Fibroblast of skin of abdomen (primary cell): ENCODE results near the gene SLC6A3.

ENCODE experiments used
- DNase-seq: peaks from one replicate; pipeline ENCODE4 v3.0.0-alpha.2; 2013

SLC6A3 gene

DNA sequence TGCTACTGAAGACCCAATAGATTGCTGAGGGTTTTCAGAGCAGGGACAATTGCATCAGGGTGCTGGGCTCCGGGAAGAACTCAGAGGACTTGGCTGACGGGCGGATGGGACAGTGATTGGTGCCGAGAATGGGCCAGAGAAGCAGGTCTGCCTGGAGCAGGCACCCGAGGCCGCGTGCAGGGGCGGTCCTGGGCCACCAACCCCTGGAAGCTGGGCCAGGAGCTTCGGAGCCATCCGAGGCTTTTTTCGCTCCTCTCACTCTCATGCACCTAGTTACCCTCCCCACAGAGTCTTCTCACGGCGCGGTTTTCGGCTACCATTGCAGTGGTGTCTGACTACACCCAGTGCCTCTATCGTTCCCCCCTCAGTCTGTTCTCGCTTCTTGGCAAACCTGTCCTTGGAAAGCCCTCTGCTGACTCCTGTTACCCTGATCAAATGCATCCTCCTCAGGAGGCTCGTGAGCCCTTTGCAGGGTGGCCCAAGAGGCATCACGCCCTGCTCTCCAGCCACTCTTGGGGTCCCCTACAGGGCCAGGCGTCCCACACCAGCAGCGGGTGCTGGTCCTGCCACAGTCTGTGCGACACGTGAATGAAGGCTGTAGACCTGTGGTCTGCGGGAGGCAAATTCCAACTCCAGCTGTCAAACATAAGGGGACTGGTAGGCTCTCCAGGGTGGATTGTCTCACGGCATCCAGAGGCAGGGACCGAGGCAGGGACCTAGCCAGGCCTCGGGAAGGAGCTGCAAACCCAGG is 99.2 kb downstream of the SLC6A3 start:
- DNase-seq = no peak

DNA sequence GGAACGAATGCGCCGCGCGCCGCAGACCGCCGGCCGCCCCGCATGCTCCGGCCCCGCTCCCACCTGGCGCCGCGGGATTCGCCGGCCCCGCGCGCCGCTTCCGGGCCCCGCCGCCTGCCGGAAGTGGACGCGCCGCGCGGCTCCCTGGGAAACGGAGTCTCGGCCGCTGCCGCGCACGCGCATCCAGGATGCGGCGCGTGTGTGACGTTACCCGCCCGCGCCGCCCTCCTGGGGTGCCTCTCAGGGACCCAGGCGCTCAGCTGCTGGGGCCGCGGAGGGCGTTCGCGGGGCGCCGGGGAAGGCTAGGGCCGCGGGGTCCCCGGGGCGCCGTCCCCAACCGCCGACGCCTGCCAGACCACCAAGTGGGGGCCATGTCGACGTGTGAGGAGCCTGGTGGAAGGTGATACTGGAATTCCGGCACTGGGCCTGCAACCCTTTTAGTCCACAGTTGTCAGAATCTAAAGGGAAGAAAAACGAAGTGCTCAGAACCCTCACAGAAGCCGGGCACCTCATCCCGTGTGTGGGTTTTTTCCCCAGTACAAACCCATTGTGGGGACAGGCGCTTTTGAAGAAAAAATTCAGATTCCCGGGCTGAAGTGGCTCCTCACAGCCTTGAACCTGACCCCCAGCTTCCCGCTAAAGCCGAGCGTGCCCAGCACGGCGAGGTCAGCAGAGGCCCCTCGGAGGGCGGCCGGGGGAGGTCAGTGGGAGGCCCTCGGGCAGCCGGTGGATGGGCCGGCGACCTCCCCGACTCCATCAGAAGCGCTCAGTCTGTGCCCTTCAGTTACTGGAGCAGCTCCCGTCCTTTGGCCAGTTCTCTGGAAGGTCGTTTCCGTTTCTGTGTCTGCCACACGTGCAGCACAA is 100.0 kb downstream of the SLC6A3 start, which contains the start of gene CLPTM1L:
CLPTM1L (minus strand) TSS at position 125 of the 864 bp plus-strand sequence. CDS start 258 bp downstream, outside the sequence.
- DNase-seq = peak; percentile 85

DNA sequence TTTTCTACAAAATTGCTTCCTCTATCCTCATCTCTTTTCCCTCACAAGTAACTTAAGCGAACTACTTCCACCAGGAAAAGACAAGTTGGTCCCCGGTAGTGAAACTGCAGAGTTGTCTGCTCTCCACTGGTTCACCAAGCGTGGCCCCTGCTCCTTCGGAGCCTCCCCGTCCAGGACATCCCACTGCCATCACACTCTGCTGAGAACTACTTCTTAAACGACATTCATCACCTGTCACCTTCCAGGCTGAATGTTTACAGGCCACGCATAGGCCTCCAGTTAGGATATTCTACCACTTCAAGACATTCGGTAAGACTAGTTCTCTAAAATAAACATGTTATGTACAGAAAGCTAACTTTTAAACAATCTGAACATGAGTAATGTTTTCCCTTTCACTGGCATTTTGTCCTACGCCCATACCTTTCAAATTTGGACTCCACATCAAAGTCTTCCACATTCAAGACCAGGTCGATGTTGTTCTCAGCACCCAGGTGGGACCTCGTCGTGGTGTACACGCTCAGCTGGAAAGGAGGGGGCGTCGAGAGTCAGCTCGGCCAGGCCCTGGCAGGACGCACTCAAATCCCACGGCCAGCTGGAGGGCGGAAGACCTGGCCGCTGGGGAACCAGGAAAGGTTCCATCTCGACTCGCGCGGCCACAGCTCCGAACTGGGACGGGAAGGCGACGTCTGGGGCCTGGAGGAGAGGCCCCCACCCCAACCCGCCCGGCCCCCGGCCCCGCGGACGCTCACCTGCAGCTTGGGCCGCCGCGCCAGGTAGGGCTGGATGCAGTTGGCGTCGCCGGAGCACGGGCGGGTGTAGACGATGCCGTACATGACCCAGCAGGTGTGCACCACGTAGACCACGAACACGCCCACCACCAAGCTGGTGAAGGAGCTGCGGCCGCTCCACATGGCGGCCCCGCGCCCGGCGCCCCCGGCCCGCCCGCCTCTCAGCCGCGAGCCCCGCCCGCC is 101.0 kb downstream of the SLC6A3 start:
- no peak for DNase-seq

GRCh38 chr5:1343315-1343751 is 101.9 kb downstream of the SLC6A3 start:
- DNase-seq = no peak
